DND-41 (cell line): ENCODE data around the gene ETV1.

Source experiments
- CTCF ChIP-seq: IDR thresholded peaks from 2 replicates; pipeline ENCODE4 v1.5.1; 2012; ENCODE audit warnings: borderline replicate concordance, low read length, moderate library complexity, mild to moderate bottlenecking; ENCODE audit not compliant: poor library complexity, severe bottlenecking; ENCODE audit errors: extremely low read depth
- EZH2 ChIP-seq: IDR thresholded peaks from 3 replicates; pipeline ENCODE4 v1.6.1; 2012; ENCODE audit warnings: borderline replicate concordance, low read depth, mild to moderate bottlenecking, moderate library complexity, low read length, inconsistent platforms; ENCODE audit not compliant: severe bottlenecking

- TF ChIP-seq EZH2 (no peak), CTCF (no peak)
These were observed 24.4 kb downstream of the ETV1 start for GRCh38 chr7:13965077-13965476.
